Keratinocyte (primary cell): ENCODE data around the gene SAMD4B.

Source experiments
- CTCF ChIP-seq, 3 experiments: IDR thresholded peaks in 1 of 3; conservative IDR thresholded peaks in 1 of 3; optimal IDR thresholded peaks in 1 of 3; 2 replicates in 2 of 3; 3 replicates in 1 of 3; pipeline versions ENCODE3 to v1.5.1; 2011; ENCODE audit warnings: low read length in 3 of 3, mild to moderate bottlenecking in 3 of 3, moderate library complexity in 2 of 3, control low read depth in 1 of 3, inconsistent platforms in 1 of 3; ENCODE audit not compliant: insufficient read depth in 2 of 3; ENCODE audit errors: extremely low read depth in 1 of 3
- EZH2 ChIP-seq: IDR thresholded peaks from one replicate; pipeline ENCODE4 v1.6.1; 2012; ENCODE audit warnings: inconsistent platforms, mild to moderate bottlenecking, low read length, moderate library complexity

GRCh38 chr19:39356073-39356472 is 13.9 kb downstream of the SAMD4B start:
- no peak for TF ChIP-seq CTCF (optimal IDR thresholded peaks at IDR 0.05 in 1 of 3, IDR thresholded peaks at IDR 0.05 in 1 of 3, conservative IDR thresholded peaks at IDR 0.05 in 1 of 3; ENCODE audit: extremely low read depth in 1 of 3, insufficient read depth in 2 of 3, low read length in 3 of 3)
- TF ChIP-seq EZH2, result no peak
